HUES64 (cell line): ENCODE measurements around the gene CMTM8.

Experiments
- H3K27ac ChIP-seq: 2 replicates; pipeline ENCODE4 v1.7.0; 2013; ENCODE audit warnings: low read depth, low read length, inconsistent platforms
- H3K27me3 ChIP-seq: 2 replicates; pipeline ENCODE4 v1.6.1; 2013; ENCODE audit warnings: mild to moderate bottlenecking, low read length; ENCODE audit not compliant: insufficient read depth
- H3K36me3 ChIP-seq: 2 replicates; pipeline ENCODE4 v1.6.1; 2013; ENCODE audit warnings: mild to moderate bottlenecking, low read length; ENCODE audit not compliant: insufficient read depth
- H3K4me1 ChIP-seq: 2 replicates; pipeline ENCODE4 v1.6.1; 2013; ENCODE audit warnings: mild to moderate bottlenecking, low read length, moderate library complexity; ENCODE audit not compliant: insufficient read depth
- H3K4me3 ChIP-seq: 2 replicates; pipeline ENCODE4 v1.5.1; 2013; ENCODE audit warnings: mild to moderate bottlenecking, low read length, moderate library complexity
- H3K9ac ChIP-seq: 2 replicates; pipeline ENCODE4 v1.6.1; 2013; ENCODE audit warnings: mild to moderate bottlenecking, low read depth, low read length
- H3K9me3 ChIP-seq: 2 replicates; pipeline ENCODE4 v1.6.1; 2013; ENCODE audit warnings: low read depth, low read length; ENCODE audit not compliant: insufficient read depth
- WGBS: fragments of 150-250, 120-280 bp; methylation state at CpG from one replicate; pipeline ENCODE4 v1.1.7; 2013; ENCODE audit warnings: missing lambda C conversion rate; 5-methylcytosine and 5-hydroxymethylcytosine counted together

CMTM8 gene

DNA sequence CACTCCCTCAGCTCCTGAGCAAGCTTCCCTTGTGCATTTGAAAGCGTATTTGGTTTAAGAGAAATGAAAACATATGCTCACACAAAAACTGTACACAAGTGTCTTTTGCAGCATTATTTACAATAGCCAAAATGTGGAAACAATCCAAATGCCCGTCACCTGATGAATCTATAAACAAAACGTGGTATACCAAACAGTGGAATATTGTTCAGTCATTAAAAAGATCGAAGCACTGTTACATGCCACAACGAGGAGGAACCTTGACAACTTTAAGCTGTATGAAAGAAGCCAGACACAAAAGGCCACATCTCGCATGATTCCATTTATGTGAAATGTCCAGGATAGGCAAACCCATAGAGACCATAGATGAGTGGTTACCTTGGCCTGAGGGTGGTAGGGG lies 81.6 kb downstream of the CMTM8 start:
- no peaks in the 10 kb centered on the region for H3K36me3 ChIP-seq
- no peaks in the 10 kb centered on the region for H3K27me3 ChIP-seq
- no peak overlapping the region for H3K4me3 ChIP-seq
- peaks cover 31% of the 10 kb centered on the region for H3K4me1 ChIP-seq
- no peaks in the 10 kb centered on the region for H3K9me3 ChIP-seq
- 96% methylated on average over 6 of the region's 6 CpGs for WGBS
- H3K27ac ChIP-seq, result no peak overlapping the region
- no peak overlapping the region for H3K9ac ChIP-seq

DNA sequence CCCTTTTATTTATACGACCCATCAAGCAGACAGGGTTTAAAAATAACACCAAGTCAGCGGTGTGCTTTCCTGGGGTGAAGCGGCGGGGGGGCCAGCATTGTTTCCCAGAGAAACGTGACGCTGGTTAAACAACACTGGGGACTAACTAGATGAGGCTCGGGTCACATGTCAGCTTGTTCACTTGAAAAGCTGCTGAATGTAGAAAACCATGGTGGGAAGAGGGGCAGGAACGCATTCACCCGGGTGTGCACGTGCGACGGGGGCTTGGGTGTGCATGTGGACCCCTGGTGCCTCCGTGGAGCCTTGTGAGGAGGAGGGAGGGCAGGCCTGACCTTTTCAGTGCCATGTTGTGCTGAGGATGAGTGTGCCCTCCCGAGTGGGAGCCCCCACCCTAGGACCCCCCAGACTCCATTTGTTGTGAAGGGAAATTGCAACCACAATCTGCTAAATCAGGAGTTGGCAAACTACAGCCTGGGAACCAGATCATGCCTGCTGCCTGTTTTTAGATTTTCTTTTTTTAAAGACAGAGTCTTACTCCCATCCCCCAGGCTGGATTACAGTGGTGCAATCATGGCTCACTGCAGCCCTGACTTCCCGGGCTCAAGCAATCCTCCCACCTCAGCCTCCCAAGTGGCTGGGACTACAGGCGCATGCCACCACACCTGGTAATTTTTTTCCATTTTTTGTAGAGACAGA lies 82.8 kb downstream of the CMTM8 start:
- Histone ChIP-seq H3K36me3 (no peaks in the 10 kb centered on the region), H3K9me3 (no peaks in the 10 kb centered on the region), H3K4me3 (no peak overlapping the region), H3K4me1 (peaks cover 42% of the 10 kb centered on the region), H3K27me3 (no peaks in the 10 kb centered on the region), H3K27ac (no peak overlapping the region), H3K9ac (peak overlapping the region; percentile 39; the same call in 1 of the 2 replicates)
- 74% methylated on average over 16 of the region's 16 CpGs for WGBS

DNA sequence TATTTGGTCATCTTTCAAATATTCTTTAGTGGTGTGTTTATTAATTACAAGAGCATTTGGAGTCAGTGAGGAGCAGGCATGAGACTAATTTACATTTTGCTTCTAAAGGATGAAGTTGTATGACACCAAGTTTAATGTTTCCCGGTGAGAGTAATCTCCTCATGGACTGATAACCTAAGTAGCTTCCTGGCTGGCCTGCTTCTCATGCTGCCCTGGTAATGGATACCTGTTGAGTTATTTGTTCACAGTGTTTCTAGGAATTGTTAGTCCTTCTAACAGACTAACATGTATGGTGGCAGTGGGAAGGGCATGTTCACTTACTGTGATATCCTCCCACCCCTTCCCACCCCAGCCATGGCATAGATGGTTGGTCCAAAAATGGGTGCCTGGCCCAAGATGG lies 83.8 kb downstream of the CMTM8 start:
- no peak overlapping the region for H3K4me3 ChIP-seq
- H3K9ac ChIP-seq, result no peak overlapping the region
- H3K9me3 ChIP-seq, result no peaks in the 10 kb centered on the region
- H3K27me3 ChIP-seq, result no peaks in the 10 kb centered on the region
- H3K4me1 ChIP-seq, result peaks cover 39% of the 10 kb centered on the region
- H3K27ac ChIP-seq, result no peak overlapping the region
- H3K36me3 ChIP-seq, result no peaks in the 10 kb centered on the region
- WGBS, result 86% methylated on average over 1 of the region's 1 CpG

DNA sequence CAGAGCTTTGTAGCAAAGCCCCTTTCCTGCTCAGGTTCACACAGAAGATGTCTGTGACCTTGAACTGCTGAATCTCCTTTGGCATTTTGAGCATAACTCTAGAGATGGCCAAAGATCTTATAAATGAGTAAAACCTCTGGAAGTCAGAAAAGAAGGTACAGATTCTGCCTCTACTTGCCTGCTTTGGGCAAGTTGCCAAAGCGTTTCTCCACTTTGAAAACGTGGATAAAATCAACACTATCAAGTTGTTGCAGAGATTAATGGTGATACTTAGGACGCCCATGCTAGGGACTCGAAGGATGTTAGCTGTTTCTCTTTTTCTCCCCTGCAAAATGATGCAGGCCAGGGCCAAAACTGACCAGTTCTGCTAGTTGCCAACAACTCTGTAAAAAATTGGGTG lies 85.1 kb downstream of the CMTM8 start:
- H3K27me3 ChIP-seq, result no peaks in the 10 kb centered on the region
- WGBS, result 88% methylated on average over 4 of the region's 4 CpGs
- H3K4me3 ChIP-seq, result no peak overlapping the region
- no peak overlapping the region for H3K9ac ChIP-seq
- H3K36me3 ChIP-seq, result no peaks in the 10 kb centered on the region
- no peak overlapping the region for H3K27ac ChIP-seq
- peaks cover 39% of the 10 kb centered on the region for H3K4me1 ChIP-seq
- H3K9me3 ChIP-seq, result no peaks in the 10 kb centered on the region

DNA sequence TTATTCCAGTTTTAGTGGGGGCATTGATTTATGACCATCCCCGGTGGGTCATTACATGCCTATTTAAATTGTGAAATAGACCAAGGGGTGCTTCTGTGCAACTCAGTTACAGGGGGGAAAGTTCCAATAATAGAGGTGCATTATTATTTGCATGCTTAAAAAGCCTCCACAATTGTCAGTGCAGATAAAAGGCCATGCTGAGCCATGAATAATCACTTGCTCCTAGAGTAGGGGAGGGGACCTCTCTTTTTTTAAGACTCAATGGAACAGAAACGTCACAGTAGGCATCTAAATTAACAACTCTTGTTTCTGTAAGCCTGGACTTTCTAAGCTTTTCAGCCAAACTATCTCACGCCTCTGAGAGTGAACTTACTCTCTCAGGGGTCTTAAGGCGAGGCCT lies 86.7 kb downstream of the CMTM8 start:
- Histone ChIP-seq H3K4me3 (no peak overlapping the region), H3K4me1 (peaks cover 38% of the 10 kb centered on the region), H3K9me3 (no peaks in the 10 kb centered on the region), H3K27ac (no peak overlapping the region), H3K27me3 (no peaks in the 10 kb centered on the region), H3K36me3 (no peaks in the 10 kb centered on the region), H3K9ac (no peak overlapping the region)
- 45% methylated on average over 4 of the region's 4 CpGs for WGBS

DNA sequence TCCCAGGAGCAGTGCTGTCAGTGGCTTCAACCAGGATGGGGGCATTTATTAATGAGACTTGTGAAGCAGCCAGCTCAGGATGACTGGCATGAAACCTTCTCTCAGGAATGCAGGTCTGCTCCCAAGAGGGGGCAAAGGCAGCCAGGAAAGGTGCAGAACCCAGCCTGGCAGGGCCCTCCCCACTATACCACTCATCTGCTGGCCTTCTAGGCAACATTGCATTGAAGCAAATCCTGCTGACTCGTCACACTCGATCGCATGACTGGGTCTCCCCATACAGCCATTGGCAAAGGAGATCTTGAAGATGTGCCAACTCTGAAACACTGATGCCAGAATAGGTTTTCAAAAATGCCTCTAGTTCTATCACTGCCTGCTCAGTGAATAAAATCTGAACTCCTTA lies 87.4 kb downstream of the CMTM8 start:
- WGBS, result 93% methylated on average over 3 of the region's 3 CpGs
- H3K9ac ChIP-seq, result no peak overlapping the region

DNA sequence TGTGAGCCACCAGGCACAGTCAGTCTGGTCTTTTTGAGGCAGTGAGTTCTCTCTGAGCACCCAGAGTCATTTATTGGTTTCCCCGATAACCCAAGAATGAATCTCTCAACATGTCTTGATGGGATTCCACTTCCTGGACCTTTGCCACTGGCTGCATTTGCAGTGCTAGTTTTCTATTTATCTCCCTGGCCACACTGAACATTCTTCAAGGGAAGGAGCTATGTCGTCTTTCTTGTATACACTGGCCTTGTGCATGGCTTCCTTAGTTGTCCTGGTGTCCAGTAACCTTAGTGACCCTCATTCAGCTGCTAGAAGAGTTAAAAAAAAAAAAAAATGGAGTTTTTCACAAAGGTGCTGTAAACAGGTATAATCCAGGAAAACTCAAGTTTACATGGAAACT lies 88.3 kb downstream of the CMTM8 start:
- Histone ChIP-seq H3K27me3 (no peaks in the 10 kb centered on the region), H3K4me3 (no peak overlapping the region), H3K9me3 (no peaks in the 10 kb centered on the region), H3K4me1 (peaks cover 26% of the 10 kb centered on the region), H3K27ac (no peak overlapping the region), H3K36me3 (no peaks in the 10 kb centered on the region), H3K9ac (no peak overlapping the region)
- WGBS, result 92% methylated on average over 2 of the region's 2 CpGs

More for the DNA sequence above, 87.4 kb downstream of the CMTM8 start:
- H3K36me3 ChIP-seq, result no peaks in the 10 kb centered on the region
- no peaks in the 10 kb centered on the region for H3K9me3 ChIP-seq
- H3K4me3 ChIP-seq, result no peak overlapping the region
- H3K27me3 ChIP-seq, result no peaks in the 10 kb centered on the region
- H3K27ac ChIP-seq, result no peak overlapping the region; the same call in 1 of the 2 replicates
- H3K4me1 ChIP-seq, result peaks cover 31% of the 10 kb centered on the region

DNA sequence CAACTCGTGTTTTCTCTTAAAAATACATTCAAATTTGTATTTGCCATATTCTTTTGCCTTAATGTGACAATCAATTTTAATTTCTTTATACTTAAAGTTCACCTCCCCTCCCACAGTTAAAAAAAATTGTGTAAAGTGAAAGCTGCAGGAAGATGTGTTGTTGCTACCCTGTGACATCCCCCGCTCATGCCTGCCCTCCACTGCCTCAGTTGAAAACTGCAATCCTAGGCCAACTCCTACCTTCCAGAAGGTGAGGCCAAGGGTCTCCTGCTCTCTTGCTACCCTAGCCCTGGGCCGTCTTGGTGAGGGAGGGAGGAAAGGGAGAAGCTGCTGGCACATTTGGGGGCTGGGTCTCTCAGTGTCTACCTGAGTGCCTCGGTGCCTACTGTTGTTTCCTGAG lies 96.2 kb downstream of the CMTM8 start:
- Histone ChIP-seq H3K9me3 (no peaks in the 10 kb centered on the region), H3K27me3 (no peaks in the 10 kb centered on the region), H3K27ac (no peak overlapping the region), H3K9ac (no peak overlapping the region), H3K4me3 (no peak overlapping the region), H3K36me3 (no peaks in the 10 kb centered on the region), H3K4me1 (no peaks in the 10 kb centered on the region; the same call in 1 of the 2 replicates)
- WGBS, result 62% methylated on average over 4 of the region's 4 CpGs

DNA sequence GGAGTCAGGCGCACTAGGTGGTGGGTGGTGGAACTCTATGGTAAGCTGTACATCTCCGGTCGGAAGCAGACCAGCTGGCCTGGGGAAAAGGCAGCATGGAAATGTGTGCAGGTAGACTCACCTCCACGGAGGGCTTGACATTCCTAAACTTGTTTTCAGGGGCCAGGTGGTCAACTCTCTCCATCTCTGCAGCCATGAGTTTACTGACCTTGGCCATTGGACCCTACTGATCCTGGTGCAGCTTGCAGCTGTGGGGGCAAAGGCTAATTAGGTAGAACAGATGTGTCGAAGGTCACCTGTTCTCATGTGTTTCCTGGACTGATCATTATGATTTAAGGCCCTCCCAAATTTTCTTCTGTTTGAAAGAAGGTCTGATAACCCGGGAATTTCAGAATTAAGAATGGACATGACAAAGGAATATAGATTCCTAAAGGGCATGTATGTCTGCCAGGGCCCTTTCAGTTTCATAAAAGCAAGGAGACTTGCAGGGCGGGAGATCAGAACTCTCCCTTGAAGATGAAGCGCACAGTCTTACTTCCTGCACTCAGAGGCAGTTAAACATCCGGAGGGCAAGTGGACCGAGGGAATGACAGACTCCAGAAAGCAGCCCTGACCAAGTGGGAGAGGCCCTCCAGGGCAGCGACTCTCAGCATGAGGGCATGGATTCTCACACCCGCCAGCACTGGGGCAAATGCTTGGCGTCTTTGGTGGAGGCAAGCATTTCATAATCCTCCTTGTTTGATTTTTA lies 97.1 kb downstream of the CMTM8 start:
- no peak overlapping the region for H3K9ac ChIP-seq
- no peaks in the 10 kb centered on the region for H3K27me3 ChIP-seq
- no peak overlapping the region for H3K4me3 ChIP-seq
- no peak overlapping the region for H3K27ac ChIP-seq
- no peaks in the 10 kb centered on the region for H3K9me3 ChIP-seq
- no peaks in the 10 kb centered on the region; the same call in 1 of the 2 replicates for H3K4me1 ChIP-seq
- no peaks in the 10 kb centered on the region for H3K36me3 ChIP-seq
- WGBS, result 92% methylated on average over 13 of the region's 13 CpGs

DNA sequence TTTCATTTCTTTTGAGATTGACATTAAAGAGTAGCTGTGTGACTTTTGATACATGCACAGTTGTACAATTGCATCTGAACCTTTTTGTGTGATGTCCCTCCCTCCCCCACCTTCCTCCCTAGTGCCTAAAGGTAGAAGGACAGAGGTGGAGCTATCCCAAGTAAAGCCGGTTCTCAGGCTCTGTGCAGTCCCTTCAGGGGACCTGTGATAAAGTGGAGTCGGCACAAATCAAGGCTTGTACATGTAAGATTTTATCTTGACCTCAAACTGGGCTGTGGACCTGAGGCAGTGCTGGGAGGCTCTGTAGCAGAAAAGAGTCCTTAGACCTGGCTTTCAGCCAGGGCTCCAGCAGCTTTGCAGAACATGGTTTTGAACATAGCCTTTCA lies 97.6 kb downstream of the CMTM8 start:
- Histone ChIP-seq H3K9me3 (no peaks in the 10 kb centered on the region), H3K4me1 (no peaks in the 10 kb centered on the region; the same call in 1 of the 2 replicates), H3K27me3 (no peaks in the 10 kb centered on the region), H3K9ac (no peak overlapping the region), H3K4me3 (no peak overlapping the region), H3K27ac (no peak overlapping the region), H3K36me3 (no peaks in the 10 kb centered on the region)
- 87% methylated on average over 2 of the region's 2 CpGs for WGBS

DNA sequence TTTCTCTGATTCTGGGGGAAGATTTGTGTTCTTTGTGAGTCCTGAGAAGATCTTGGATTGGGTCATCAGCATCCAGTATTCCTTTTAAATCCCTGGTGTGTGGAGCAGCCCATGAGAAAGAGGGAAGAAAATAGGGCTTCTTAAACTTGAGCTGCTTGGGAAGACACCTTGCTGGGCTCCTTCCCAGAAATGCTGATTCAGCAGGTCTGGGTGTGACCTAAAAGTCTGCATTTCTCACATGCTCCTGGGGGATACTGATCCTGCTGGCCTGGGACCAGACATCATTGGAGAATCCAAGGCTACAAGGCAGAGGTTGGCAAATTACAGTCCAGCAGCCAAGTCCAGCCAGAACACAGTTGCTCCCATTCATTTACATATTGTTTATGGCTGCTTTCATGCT lies 99.0 kb downstream of the CMTM8 start:
- H3K4me1 ChIP-seq, result no peaks in the 10 kb centered on the region; the same call in 1 of the 2 replicates
- H3K9ac ChIP-seq, result no peak overlapping the region
- no peaks in the 10 kb centered on the region for H3K27me3 ChIP-seq
- H3K4me3 ChIP-seq, result no peak overlapping the region
- H3K36me3 ChIP-seq, result no peaks in the 10 kb centered on the region
- no peak overlapping the region for H3K27ac ChIP-seq
- H3K9me3 ChIP-seq, result no peaks in the 10 kb centered on the region
